HG03442 (cell line): ENCODE data around the gene C20orf204.
"Not testable (repeated sequence)": the region's sequence is repeated elsewhere in the genome, so short reads cannot be mapped to it uniquely, and the experiment has no call there.

Experiments used
- ATAC-seq: cut with Tn5 transposase; IDR thresholded peaks from one replicate; pipeline ENCODE4 v1.9.1; 2021; ENCODE audit warnings: mild to moderate bottlenecking, moderate library complexity; ENCODE audit not compliant: unreplicated experiment

The C20orf204 gene

DNA sequence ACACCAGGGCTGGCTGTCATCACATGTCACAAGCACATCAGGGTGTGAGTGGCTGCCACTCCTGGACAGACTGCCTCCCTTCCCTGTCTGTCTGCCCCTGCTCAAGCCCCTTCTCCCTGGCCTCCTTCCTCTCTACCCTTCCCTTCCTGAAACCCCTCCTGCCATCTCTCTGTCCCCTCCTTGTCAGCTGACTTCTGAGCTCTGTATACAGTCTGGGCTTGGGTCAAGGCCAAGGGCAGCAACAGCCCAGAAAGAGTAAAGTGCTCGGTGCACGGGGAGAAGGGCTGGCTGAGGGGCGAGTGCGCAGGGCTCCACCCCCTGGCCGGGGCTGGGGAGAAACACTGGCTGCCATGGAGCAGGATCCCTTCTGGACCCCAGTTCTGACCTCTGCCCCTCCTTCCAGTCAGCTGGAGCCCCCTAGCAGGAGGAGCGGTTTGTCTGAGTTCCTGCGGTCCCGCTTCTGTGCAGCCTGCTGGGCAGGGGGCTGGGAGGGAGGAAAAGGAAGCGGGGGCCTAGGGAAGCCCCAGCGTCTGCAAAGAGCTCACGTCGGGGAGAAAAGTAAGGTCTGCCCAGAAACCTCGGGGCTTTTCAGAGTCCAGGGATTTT is 46.2 kb downstream of the C20orf204 start:
- ATAC-seq, result no peak

- ATAC-seq, result no peak
Observed at GRCh38 chr20:64082820-64083377, 46.9 kb downstream of the C20orf204 start.

DNA sequence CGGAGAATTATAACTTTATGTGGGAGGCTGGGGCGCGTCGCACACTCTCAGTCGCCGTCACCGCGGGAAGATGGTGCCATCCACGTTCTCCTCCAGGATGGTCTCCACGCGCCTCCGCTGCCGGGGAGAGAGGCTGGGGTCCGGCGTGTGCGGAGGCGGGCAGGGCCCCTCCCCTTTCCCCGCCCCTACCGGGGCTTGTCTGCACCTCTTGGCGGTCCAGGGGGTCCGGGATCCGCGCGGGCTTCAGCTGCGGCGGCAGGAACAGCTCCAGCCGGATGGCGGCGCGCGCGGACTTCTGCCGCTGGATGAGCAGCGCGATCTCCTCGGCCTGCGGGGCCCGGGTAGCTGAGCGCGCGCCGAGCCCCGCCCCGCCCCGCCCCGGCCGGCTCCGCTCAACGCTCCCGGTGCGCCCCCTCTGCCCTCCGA is 47.4 kb downstream of the C20orf204 start:
- ATAC-seq, result no peak

- ATAC-seq, result no peak
Observed at GRCh38 chr20:64083804-64084684, 48.1 kb downstream of the C20orf204 start, which contains the start of gene LKAAEAR1. TSS of gene LKAAEAR1 (minus strand) at chr20:64084398. CDS start at chr20:64084219, 179 bp downstream.

DNA sequence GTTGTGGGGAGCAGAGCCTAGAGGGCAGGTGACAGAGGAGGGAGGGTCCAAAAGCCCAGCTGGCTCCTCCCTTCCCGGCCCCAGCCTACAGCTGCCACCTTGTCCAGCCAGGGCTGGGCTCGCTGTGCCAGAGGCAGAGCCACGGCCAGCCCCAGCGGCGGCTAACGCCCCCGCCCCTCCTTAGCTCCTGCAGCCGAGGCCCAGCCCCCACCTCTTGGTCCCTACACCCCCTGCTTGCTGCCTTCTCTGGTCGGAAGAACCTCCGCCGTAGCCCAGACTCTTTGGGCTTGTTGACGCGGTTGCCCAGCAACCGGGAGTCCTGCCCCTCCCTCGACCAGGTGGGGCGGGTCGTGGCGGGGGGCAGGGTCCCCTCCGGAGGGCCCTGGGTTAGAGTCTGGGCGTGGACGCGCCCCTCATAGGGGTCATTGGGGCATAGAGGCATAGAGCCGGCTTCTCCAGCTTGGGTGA is 48.7 kb downstream of the C20orf204 start:
- no peak for ATAC-seq

DNA sequence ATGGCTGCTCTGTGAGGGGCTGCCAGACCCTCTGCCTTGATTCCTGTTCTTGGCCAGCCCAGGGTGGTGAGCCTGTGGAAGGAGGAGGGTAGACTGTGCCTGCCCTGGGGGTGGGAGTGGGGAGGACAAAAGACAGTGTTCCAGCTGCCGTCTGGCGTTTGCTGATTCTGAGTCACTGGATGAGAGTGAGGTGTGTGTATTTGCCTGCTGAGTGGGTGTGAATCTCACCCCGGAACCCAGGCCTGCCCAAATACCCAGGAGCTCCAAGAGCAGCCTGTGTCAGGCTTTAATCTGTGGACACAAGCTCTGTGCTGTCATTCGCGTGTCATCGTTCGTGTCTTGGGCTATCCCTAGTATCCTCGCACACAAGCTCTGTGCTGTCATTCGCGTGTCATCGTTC is 50.8 kb downstream of the C20orf204 start:
- ATAC-seq, result no peak

DNA sequence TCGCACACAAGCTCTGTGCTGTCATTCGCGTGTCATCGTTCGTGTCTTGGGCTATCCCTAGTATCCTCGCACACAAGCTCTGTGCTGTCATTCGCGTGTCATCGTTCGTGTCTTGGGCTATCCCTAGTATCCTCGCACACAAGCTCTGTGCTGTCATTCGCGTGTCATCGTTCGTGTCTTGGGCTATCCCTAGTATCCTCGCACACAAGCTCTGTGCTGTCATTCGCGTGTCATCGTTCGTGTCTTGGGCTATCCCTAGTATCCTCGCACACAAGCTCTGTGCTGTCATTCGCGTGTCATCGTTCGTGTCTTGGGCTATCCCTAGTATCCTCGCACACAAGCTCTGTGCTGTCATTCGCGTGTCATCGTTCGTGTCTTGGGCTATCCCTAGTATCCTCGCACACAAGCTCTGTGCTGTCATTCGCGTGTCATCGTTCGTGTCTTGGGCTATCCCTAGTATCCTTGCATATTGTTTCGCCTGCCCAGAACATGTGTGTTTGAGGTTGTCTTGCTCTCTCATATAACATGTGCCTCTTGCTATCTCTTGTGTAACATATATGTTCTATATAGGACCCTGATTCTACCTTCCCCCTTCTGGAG is 51.3 kb downstream of the C20orf204 start:
- not testable (repeated sequence) for ATAC-seq

DNA sequence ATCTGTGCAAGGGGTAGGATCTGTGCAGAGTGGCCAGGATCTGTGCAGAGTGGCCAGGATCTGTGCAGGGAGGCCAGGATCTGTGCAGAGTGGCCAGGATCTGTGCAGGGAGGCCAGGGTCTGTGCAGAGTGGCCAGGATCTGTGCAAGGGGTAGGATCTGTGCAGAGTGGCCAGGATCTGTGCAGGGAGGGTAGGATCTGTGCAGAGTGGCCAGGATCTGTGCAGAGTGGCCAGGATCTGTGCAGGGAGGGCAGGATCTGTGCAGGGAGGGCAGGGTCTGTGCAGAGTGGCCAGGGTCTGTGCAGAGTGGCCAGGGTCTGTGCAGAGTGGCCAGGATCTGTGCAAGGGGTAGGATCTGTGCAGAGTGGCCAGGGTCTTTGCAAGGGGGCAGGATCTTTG is 52.6 kb downstream of the C20orf204 start:
- ATAC-seq, result not testable (repeated sequence)
